ENCODE results near the gene DPH7.

GRCh38 chr9:137588891-137589290 is 10.2 kb upstream of the DPH7 start:
- TF ChIP-seq CTCF (IDR thresholded peaks at IDR 0.05; ENCODE audit: insufficient read depth, low read depth, low read length) = no peak
- no peak for TF ChIP-seq EZH2 (IDR thresholded peaks at IDR 0.05; ENCODE audit: insufficient read depth, low read length)
